ENCODE results near the gene TTC28.

DNA sequence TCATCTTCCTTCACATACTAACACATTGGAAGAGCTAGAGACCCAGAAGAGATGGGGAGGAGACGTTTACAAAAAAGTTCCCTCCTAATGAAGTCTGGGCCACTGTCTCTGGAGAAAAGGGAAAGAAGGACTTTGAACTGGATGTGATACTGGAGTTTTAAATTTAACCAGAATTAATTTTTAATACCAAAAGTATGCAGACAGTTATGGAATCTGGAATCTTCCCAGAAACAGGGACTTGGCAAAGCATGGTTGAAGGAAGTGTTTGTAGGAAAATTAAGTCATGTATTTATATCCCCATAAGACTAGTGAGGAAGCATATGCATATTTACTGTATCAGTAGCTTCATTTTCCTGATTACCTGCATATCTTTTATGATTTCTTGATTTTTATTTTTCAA is 215.5 kb downstream of the TTC28 start:
- TF ChIP-seq, protein P1, sequence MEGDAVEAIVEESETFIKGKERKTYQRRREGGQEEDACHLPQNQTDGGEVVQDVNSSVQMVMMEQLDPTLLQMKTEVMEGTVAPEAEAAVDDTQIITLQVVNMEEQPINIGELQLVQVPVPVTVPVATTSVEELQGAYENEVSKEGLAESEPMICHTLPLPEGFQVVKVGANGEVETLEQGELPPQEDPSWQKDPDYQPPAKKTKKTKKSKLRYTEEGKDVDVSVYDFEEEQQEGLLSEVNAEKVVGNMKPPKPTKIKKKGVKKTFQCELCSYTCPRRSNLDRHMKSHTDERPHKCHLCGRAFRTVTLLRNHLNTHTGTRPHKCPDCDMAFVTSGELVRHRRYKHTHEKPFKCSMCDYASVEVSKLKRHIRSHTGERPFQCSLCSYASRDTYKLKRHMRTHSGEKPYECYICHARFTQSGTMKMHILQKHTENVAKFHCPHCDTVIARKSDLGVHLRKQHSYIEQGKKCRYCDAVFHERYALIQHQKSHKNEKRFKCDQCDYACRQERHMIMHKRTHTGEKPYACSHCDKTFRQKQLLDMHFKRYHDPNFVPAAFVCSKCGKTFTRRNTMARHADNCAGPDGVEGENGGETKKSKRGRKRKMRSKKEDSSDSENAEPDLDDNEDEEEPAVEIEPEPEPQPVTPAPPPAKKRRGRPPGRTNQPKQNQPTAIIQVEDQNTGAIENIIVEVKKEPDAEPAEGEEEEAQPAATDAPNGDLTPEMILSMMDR (IDR thresholded peaks at IDR 0.05) = no peak
- no peak for TF ChIP-seq POLR2AphosphoS5 (IDR thresholded peaks at IDR 0.05)
- no peak for TF ChIP-seq EP300 (IDR thresholded peaks at IDR 0.05)

Data from sigmoid colon (tissue), 4 donors.